Measurements from ENCODE around the gene ZBTB47.

ZBTB47 gene

GRCh38 chr3:42653303-42653559 is 266 bp upstream of the ZBTB47 start:
- Histone ChIP-seq H3K27ac (ENCODE audit: low read depth, low read length) (no peak overlapping the region), H3K4me3 (ENCODE audit: low read length) (peak overlapping the region; percentile 69)

DNA sequence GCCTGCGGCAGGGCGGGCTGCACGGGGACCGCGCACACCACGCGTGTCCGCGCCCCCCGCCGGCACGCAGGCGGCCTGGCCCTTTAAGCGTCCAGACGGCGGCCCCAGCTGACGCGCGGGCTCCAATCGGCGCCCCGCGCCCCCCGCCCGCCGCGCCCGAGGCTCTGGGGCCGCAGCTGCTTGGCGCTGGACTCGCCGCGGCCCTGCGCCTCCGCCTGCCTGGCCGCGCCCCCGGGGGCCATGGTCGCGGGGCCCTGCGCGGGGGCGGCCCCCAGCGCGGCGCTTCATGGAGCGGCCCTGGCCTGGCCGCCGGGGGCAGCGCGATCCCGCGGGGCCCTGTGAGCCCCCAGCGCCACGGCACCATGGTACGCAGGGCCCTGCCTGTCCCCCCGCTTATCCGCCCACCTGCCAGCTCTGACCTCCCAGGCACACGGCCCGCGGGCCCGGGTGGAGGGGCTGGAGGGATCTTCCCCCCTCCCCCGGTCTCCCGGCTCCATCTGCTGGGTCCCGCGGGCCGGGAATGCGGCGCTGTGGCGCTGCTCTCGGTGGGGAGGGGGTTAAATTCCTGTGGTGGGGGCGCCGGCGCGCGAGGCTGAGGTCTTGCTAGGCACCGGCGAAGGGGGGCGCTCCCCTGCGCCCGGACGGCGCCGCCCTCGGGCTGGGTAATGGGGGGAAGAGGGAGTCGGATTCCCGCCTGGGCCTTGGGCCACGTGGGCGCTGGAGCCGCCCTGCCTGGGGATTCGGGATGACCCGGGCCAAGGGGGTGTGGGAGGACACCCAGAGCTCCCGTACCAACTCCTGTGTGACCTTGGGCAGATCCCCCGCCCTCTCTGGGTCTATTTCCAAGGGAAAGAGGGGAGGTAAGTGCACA is 1.1 kb downstream of the ZBTB47 start:
- H3K36me3 ChIP-seq (ENCODE audit: insufficient read depth, low read length) = peaks cover 2% of the 10 kb centered on the region; the same call in 1 of the 2 replicates
- no peaks in the 10 kb centered on the region for H3K27me3 ChIP-seq (ENCODE audit: insufficient read depth, low read length)
- H3K4me3 ChIP-seq (ENCODE audit: low read length) = peak overlapping the region; percentile 69
- peak overlapping the region; percentile 53 for H3K27ac ChIP-seq (ENCODE audit: low read depth, low read length)
- H3K9ac ChIP-seq (ENCODE audit: low read depth, low read length) = peak overlapping the region; percentile 85
- no peaks in the 10 kb centered on the region for H3K9me3 ChIP-seq (ENCODE audit: insufficient read depth, low read depth, low read length)
- WGBS = under 1% methylated on average over 92 of the region's 94 CpGs
- H3K4me1 ChIP-seq (ENCODE audit: insufficient read depth, low read length) = peaks cover 37% of the 10 kb centered on the region

More at GRCh38 chr3:42653303-42653559, 266 bp upstream of the ZBTB47 start:
- Histone ChIP-seq H3K27me3 (ENCODE audit: insufficient read depth, low read length) (no peaks in the 10 kb centered on the region), H3K36me3 (ENCODE audit: insufficient read depth, low read length) (peaks cover 14% of the 10 kb centered on the region), H3K9ac (ENCODE audit: low read depth, low read length) (no peak overlapping the region), H3K4me1 (ENCODE audit: insufficient read depth, low read length) (peaks cover 37% of the 10 kb centered on the region), H3K9me3 (ENCODE audit: insufficient read depth, low read depth, low read length) (no peaks in the 10 kb centered on the region)
- WGBS = 74% methylated on average over 3 of the region's 3 CpGs

DNA sequence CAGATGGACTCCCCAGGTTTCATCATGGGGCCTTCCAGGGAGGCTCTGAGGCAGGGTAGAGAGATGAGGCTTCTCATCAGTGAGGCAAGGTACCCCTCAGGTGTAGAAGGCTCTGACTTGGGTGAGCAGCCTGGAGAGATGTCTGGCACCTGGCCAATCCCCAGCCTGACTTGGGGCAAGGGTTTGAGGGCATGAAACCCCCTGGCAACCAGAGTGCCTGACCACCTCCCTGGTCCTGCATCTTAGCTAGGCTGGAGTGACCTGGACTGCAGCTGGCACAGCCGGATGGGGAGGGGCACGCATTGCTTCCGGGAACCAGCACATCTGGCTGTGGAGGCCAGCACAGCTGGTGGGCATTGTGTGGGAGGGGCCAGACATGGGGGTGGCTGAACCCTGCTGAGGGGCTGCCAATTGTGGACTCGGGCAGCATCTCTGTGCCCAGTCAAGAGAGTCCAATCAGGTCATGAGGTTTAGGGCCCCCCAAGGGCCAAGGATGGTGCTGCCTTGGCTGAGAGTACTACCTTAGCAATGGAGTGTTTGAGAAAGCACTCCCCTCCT is 1.9 kb downstream of the ZBTB47 start:
- no peaks in the 10 kb centered on the region for H3K9me3 ChIP-seq (ENCODE audit: insufficient read depth, low read depth, low read length)
- WGBS = 52% methylated on average over 4 of the region's 4 CpGs
- H3K4me3 ChIP-seq (ENCODE audit: low read length) = peak overlapping the region; percentile 69
- no peaks in the 10 kb centered on the region for H3K27me3 ChIP-seq (ENCODE audit: insufficient read depth, low read length)
- peak overlapping the region; percentile 85; the same call in 1 of the 2 replicates for H3K9ac ChIP-seq (ENCODE audit: low read depth, low read length)
- no peaks in the 10 kb centered on the region for H3K36me3 ChIP-seq (ENCODE audit: insufficient read depth, low read length)
- H3K4me1 ChIP-seq (ENCODE audit: insufficient read depth, low read length) = peaks cover 37% of the 10 kb centered on the region
- peak overlapping the region; percentile 50; the same call in 1 of the 2 replicates for H3K27ac ChIP-seq (ENCODE audit: low read depth, low read length)

DNA sequence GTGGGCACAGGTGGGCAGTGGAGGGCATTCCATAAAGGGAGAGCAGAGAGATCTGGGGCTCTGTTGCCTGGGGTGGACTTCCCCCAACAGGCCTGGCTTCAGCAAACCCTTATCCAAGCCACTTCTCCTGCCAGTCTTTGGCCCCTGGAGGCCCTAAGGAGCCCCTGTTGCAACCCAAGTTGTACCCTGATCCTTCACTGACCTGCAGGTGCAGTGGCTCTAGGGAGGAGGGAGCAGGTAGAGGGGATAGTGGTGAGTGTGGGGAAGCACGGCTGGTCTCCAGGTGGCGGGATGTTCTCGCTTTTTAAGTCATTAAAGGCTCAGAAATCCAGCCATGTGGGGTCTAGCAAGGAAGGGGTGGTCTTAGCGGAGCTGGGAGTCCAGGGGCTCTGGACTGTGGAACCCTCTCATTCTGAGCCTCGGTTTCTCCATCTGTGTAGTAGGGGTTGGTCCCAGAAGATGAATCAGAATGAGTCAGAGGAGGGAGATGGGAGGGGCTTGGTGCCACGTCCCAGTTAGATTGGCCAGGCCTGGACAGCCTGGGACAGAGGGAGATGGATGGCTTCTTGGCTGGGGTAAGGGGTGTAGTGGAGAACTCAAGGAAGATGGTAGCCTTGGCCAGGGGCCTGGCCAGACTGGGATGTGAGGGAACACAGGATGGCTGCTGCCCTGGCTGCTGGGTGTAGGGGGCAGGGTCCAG is 2.6 kb downstream of the ZBTB47 start:
- Histone ChIP-seq H3K9ac (ENCODE audit: low read depth, low read length) (no peak overlapping the region), H3K27ac (ENCODE audit: low read depth, low read length) (no peak overlapping the region), H3K9me3 (ENCODE audit: insufficient read depth, low read depth, low read length) (no peaks in the 10 kb centered on the region), H3K27me3 (ENCODE audit: insufficient read depth, low read length) (no peaks in the 10 kb centered on the region), H3K4me3 (ENCODE audit: low read length) (no peak overlapping the region), H3K36me3 (ENCODE audit: insufficient read depth, low read length) (no peaks in the 10 kb centered on the region), H3K4me1 (ENCODE audit: insufficient read depth, low read length) (peaks cover 34% of the 10 kb centered on the region)
- 81% methylated on average over 6 of the region's 6 CpGs for WGBS

- no peak overlapping the region for H3K9ac ChIP-seq (ENCODE audit: low read depth, low read length)
- 92% methylated on average over 8 of the region's 9 CpGs for WGBS
- no peaks in the 10 kb centered on the region for H3K27me3 ChIP-seq (ENCODE audit: insufficient read depth, low read length)
- no peak overlapping the region for H3K27ac ChIP-seq (ENCODE audit: low read depth, low read length)
- no peaks in the 10 kb centered on the region for H3K36me3 ChIP-seq (ENCODE audit: insufficient read depth, low read length)
- no peak overlapping the region for H3K4me3 ChIP-seq (ENCODE audit: low read length)
- H3K4me1 ChIP-seq (ENCODE audit: insufficient read depth, low read length) = peaks cover 25% of the 10 kb centered on the region
- no peaks in the 10 kb centered on the region for H3K9me3 ChIP-seq (ENCODE audit: insufficient read depth, low read depth, low read length)
These were observed 3.4 kb downstream of the ZBTB47 start for GRCh38 chr3:42656680-42657610.

GRCh38 chr3:42657675-42658074 is 4.2 kb downstream of the ZBTB47 start:
- Histone ChIP-seq H3K9me3 (ENCODE audit: insufficient read depth, low read depth, low read length) (no peaks in the 10 kb centered on the region), H3K27ac (ENCODE audit: low read depth, low read length) (no peak overlapping the region), H3K9ac (ENCODE audit: low read depth, low read length) (no peak overlapping the region), H3K4me1 (ENCODE audit: insufficient read depth, low read length) (peaks cover 18% of the 10 kb centered on the region), H3K27me3 (ENCODE audit: insufficient read depth, low read length) (no peaks in the 10 kb centered on the region), H3K4me3 (ENCODE audit: low read length) (no peak overlapping the region), H3K36me3 (ENCODE audit: insufficient read depth, low read length) (no peaks in the 10 kb centered on the region)
- 89% methylated on average over 4 of the region's 4 CpGs for WGBS

DNA sequence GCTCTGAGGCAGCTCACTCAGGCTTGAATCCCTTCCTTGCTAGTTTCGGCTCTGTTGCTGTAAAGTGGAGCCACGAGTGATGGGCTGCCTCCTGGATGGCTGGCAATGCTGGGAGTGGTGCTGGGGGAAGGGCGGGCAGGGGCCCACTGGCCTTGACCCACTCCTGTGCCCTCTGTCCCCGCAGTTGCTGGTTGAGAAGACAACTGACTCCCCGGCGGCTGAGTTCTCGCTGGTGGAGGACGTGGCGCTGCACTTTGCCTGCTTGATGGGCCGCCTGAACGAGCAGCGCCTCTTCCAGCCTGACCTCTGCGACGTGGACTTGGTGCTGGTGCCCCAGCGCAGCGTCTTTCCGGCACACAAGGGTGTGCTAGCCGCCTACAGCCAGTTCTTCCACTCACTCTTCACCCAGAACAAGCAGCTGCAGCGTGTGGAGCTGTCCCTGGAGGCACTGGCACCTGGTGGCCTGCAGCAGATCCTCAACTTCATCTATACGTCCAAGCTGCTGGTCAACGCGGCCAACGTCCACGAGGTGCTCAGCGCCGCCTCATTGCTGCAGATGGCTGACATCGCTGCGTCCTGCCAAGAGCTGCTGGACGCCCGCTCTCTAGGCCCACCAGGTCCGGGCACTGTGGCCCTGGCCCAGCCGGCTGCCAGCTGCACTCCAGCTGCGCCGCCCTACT is 4.7 kb downstream of the ZBTB47 start:
- 94% methylated on average over 34 of the region's 34 CpGs for WGBS
- H3K9me3 ChIP-seq (ENCODE audit: insufficient read depth, low read depth, low read length) = no peaks in the 10 kb centered on the region

GRCh38 chr3:42658771-42659390 is 5.4 kb downstream of the ZBTB47 start:
- peaks cover 9% of the 10 kb centered on the region for H3K4me1 ChIP-seq (ENCODE audit: insufficient read depth, low read length)
- H3K4me3 ChIP-seq (ENCODE audit: low read length) = no peak overlapping the region
- H3K27ac ChIP-seq (ENCODE audit: low read depth, low read length) = no peak overlapping the region
- H3K36me3 ChIP-seq (ENCODE audit: insufficient read depth, low read length) = no peaks in the 10 kb centered on the region
- WGBS = 93% methylated on average over 22 of the region's 22 CpGs
- no peak overlapping the region for H3K9ac ChIP-seq (ENCODE audit: low read depth, low read length)
- H3K9me3 ChIP-seq (ENCODE audit: insufficient read depth, low read depth, low read length) = no peaks in the 10 kb centered on the region
- no peaks in the 10 kb centered on the region for H3K27me3 ChIP-seq (ENCODE audit: insufficient read depth, low read length)

More for the DNA sequence above, 4.7 kb downstream of the ZBTB47 start:
- H3K27ac ChIP-seq (ENCODE audit: low read depth, low read length) = no peak overlapping the region
- H3K4me1 ChIP-seq (ENCODE audit: insufficient read depth, low read length) = peaks cover 13% of the 10 kb centered on the region
- H3K9ac ChIP-seq (ENCODE audit: low read depth, low read length) = no peak overlapping the region
- no peaks in the 10 kb centered on the region for H3K36me3 ChIP-seq (ENCODE audit: insufficient read depth, low read length)
- no peak overlapping the region for H3K4me3 ChIP-seq (ENCODE audit: low read length)
- H3K27me3 ChIP-seq (ENCODE audit: insufficient read depth, low read length) = no peaks in the 10 kb centered on the region

- 92% methylated on average over 25 of the region's 25 CpGs for WGBS
- H3K9ac ChIP-seq (ENCODE audit: low read depth, low read length) = no peak overlapping the region
- H3K9me3 ChIP-seq (ENCODE audit: insufficient read depth, low read depth, low read length) = no peaks in the 10 kb centered on the region
- no peaks in the 10 kb centered on the region for H3K36me3 ChIP-seq (ENCODE audit: insufficient read depth, low read length)
- H3K27me3 ChIP-seq (ENCODE audit: insufficient read depth, low read length) = no peaks in the 10 kb centered on the region
- no peak overlapping the region for H3K27ac ChIP-seq (ENCODE audit: low read depth, low read length)
- no peak overlapping the region for H3K4me3 ChIP-seq (ENCODE audit: low read length)
- H3K4me1 ChIP-seq (ENCODE audit: insufficient read depth, low read length) = peaks cover 9% of the 10 kb centered on the region
These were observed 6.1 kb downstream of the ZBTB47 start for GRCh38 chr3:42659451-42660130.

All from HUES64 (cell line).